HAP-1 (cell line): ENCODE data around the gene CDC42BPG.

Source experiments
- DNase-seq, 2 experiments: peaks; one replicate each; pipeline ENCODE4 v3.0.0-alpha.2; 2016 to 2020; ENCODE audit warnings: low spot score in 2 of 2
- H3K27me3 ChIP-seq: fragments of 250-450 bp; sonication (Bioruptor Pico); 2 replicates; pipeline ENCODE4 v1.5.1; 2020; ENCODE audit warnings: low read depth, mild to moderate bottlenecking, moderate library complexity
- H3K36me3 ChIP-seq: fragments of 250-450 bp; sonication (Bioruptor Pico); replicated peaks from 2 replicates; pipeline ENCODE4 v1.5.1; 2020; ENCODE audit warnings: mild to moderate bottlenecking
- H3K4me1 ChIP-seq: fragments of 250-450 bp; sonication (Bioruptor Pico); 2 replicates; pipeline ENCODE4 v1.5.1; 2020; ENCODE audit warnings: mild to moderate bottlenecking
- H3K4me3 ChIP-seq: fragments of 250-450 bp; sonication (Bioruptor Pico); 2 replicates; pipeline ENCODE4 v1.5.1; 2020; ENCODE audit warnings: mild to moderate bottlenecking, moderate library complexity
- H3K9me3 ChIP-seq: fragments of 250-450 bp; sonication (Bioruptor Pico); 2 replicates; pipeline ENCODE4 v1.5.1; 2020; ENCODE audit warnings: mild to moderate bottlenecking, moderate library complexity
- in situ Hi-C: fragments of 300-500 bp; cut with MboI; formaldehyde crosslinking; loops from 3 replicates; pipeline ENCODE4 v1.14.3; 2020; ENCODE audit warnings: low sequenced_read_pairs, inconsistent platforms, mixed read lengths

Gene CDC42BPG

DNA sequence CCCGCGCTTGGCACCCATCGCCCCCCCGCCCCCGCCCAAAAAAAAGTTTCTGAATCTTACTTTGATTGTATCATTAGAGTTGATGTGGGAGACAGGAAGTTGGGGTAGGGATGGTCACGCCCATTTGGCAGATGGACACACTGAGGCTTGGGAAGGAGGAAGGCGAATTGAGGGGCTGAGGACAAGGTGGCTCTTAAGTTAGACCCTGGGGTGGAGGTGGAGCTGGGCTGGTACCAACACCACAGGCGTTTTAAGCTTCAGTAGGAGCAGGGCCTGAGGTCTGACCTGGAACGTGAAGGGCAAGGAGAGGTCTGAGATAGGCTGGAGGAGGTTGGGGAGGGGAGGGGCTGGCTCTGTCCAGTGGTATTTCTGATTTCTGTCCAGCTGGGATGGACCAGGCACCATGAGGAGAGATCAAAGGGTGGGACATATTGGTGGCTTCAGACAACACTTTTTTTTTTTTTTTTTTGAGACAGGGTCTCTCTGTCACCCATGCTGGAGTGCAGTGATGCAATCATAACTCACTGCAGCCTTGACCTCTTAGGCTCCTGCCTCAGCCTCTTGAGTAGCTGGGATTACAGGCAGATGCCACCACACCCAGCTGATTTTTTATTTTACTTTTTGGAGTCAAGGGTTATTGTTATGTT, 799 bp upstream of the CDC42BPG start:
- Histone ChIP-seq H3K9me3 (no peaks in the 10 kb centered on the region), H3K36me3 (no peaks in the 10 kb centered on the region), H3K4me3 (peak overlapping the region; percentile 50), H3K4me1 (peaks cover 15% of the 10 kb centered on the region), H3K27me3 (no peaks in the 10 kb centered on the region)
- DNase-seq: no peak
- in situ Hi-C loops: loop anchor here (5.0 to 10.0 kb wide), 2 partner anchors 47 to 270 kb away; partner anchors contain the start of genes TM7SF2 and ZNHIT2

DNA sequence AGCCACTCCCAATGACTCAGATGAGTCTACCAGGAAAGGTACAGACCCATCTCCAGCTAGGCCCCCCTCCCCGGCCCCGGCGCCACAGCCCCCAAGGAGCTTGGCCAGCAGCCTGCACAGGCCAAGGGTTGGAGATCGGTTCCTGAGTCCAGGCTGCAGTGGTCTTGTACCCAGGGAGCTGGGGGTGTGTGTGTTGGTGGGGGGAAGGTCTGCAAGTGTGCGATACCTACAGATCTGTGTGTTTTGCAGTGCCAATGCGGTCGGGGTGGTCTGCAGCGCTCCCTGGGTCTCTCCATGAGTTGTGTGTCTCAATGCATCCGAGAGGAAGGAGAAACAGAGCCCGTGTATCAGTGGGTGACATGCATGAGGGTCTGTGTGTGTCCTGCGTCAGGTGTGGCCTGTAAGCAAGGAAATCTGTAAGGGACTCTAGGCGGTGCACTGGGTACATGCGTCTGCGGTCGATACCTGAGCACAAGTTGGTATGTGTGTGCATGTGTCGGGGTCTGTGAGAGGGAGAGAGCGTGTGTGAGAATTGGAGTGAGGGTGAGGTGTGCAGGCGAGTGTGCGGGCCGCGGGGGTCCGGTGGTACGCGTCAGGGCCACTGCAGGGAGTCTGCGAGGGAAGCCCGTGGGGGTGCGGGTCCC, 645 bp downstream of the CDC42BPG start:
- no peak for DNase-seq
- peak overlapping the region; percentile 50 for H3K4me3 ChIP-seq
- in situ Hi-C loops: loop anchor here (10.0 kb wide), 1 partner anchor 271 kb away; the partner anchor contains the start of genes TM7SF2 and ZNHIT2
- no peaks in the 10 kb centered on the region for H3K27me3 ChIP-seq
- no peaks in the 10 kb centered on the region for H3K9me3 ChIP-seq
- peaks cover 15% of the 10 kb centered on the region for H3K4me1 ChIP-seq
- no peaks in the 10 kb centered on the region for H3K36me3 ChIP-seq

DNA sequence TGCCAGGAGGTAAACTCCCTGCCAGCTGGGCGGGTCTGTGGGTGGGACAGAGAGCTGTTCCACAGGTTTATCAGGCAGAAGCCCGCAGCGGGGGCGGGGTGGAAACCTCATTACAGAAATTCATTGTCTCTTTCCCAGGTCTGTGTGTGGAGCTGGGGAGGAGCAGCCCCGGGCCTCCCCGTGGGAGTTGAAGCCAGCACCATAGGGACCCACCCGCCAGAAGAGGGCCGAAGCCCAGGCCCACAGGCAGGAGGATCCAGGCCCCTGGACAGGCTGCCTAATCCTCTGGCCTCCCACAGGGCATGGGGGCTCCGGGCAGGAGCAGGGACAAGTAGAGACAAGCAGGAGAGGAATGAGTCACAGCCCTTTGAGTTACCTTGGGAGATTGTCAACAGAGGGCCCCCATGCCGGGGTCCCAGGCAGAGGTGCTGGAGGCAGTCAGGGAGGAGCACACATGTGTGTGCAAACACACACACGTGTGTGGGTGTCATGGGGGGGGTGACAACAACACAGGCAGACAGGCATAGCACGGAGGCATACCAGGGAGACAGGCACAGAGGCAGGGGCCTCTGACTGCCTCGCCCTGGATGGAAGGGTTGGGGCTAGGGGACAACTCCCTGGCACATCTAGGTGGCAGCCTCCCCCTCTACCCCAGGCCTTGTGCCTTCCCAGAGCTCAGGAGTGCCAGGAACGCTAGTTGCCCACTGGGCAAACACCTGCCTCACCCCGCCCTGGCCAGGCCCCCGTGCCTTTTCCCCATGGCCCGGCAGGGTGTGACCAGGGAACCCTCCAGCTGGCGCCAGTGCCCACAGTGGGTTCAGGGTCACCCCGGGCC, 1.4 kb downstream of the CDC42BPG start:
- peak in 1 of 2 experiments; percentile 49 for DNase-seq
- peaks cover 15% of the 10 kb centered on the region for H3K4me1 ChIP-seq
- H3K36me3 ChIP-seq: no peaks in the 10 kb centered on the region
- H3K9me3 ChIP-seq: no peaks in the 10 kb centered on the region
- no peak overlapping the region for H3K4me3 ChIP-seq
- H3K27me3 ChIP-seq: no peaks in the 10 kb centered on the region
- in situ Hi-C loops: loop anchor here (10.0 kb wide), 1 partner anchor 272 kb away; the partner anchor contains the start of genes TM7SF2 and ZNHIT2

DNA sequence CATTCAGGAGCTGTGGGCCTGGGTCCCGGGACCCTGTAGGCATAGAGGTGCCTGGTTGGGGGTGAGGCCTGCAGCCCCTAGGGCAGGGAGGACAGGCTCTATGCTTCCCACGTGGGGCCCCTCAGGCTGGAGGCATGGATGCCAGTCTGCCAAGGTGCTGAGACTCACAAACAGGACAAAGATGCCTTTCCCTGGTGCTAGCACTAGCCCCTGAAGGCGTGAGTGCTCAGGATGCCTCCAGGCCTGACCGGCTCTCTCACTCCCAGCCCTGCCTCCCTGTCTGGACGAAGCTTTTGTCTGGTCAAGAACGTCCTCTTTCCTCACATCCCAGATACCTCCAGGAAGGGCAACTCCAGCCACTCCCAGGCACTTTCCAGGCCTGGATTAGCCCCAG, 2.1 kb downstream of the CDC42BPG start:
- Histone ChIP-seq H3K4me3 (no peak overlapping the region), H3K27me3 (no peaks in the 10 kb centered on the region), H3K36me3 (no peaks in the 10 kb centered on the region), H3K9me3 (no peaks in the 10 kb centered on the region), H3K4me1 (peaks cover 15% of the 10 kb centered on the region)
- DNase-seq: no peak
- in situ Hi-C loops: loop anchor here (10.0 kb wide), 1 partner anchor 272 kb away; the partner anchor contains the start of genes TM7SF2 and ZNHIT2

DNA sequence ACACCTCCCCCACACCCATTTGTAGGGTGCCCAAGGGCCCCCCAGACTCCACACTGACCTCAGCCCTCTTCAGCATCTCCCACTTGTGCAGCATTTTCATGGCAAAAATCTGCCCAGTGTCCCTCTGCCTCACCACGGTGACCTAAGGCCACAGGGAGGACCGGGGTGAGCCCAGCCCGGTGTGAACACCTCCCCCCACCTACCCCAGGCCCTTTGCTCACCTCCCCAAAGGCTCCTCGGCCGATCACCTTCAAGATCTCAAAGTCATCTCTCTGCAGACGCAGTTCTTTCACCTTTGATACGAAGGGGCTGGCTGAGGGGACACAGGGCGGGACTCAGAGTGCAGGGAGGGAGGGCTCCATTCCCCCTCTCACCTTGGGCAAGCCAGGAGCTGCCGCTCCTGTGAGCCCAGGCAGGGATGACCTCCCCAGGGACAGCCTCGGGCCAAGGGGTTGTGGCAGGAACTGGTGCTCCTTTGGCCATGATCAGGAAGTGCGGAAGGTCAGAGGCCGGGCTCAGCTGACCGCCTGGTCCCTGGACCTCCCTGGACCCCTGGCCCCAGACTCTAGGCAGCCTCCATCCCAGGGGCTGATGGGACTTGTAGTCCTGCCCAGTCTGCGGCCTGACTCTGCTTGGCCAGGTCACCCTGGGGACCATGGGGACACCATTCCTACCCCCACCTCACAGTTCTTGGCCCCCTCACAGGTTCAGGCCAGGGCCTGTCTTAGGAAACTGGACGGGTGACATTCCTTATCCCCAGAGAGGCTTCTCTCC, 2.7 kb downstream of the CDC42BPG start:
- no peak for DNase-seq
- in situ Hi-C loops: loop anchor here (10.0 kb wide), 1 partner anchor 273 kb away; the partner anchor contains the start of genes TM7SF2 and ZNHIT2
- no peak overlapping the region for H3K4me3 ChIP-seq
- H3K36me3 ChIP-seq: no peaks in the 10 kb centered on the region
- H3K27me3 ChIP-seq: no peaks in the 10 kb centered on the region
- peaks cover 15% of the 10 kb centered on the region for H3K4me1 ChIP-seq
- no peaks in the 10 kb centered on the region for H3K9me3 ChIP-seq

DNA sequence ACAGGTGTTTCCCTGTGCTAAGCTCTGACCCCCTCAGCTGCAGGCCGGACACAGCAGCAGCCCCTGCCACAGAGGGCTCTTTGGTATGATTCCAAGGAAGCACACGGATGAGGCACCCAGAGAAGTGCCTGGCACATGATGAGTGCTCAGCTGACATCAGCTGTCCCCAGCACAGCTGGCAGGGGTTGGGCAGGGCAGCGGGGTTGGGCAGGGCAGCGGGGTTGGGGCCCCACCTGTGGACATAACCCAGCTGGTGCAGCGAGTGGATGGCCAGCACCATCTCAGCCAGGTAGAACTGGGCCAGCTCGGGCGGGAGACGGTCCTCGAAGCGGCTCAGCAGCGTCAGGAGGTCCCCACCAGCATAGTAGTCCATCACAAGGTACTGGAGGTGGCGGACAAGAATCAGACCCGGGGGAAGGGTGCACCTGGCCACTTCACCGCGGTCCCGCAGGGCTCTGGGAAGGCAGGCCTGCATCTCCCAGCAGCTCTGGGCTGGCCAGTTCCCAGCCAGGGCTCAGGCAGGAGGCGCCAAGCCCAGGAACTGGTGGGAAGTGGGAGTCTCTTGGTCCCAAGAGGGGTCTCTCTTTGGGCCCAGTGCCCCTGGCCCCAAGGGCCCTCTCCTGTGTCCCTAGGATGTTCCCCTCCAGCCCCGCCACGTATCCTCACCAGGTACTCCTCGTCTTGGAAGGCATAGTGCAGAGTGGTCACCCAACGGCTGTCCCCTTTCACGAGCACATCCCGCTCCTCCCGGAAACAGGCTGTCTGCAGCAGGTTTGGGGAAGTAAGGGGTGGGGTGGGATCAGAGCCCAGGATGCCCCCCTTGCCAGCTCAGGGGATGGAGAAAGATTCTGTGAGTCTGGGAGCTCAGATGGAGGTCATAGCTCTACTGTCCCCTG, 4.3 kb downstream of the CDC42BPG start:
- DNase-seq: no peak
- in situ Hi-C loops: loop anchor here (10.0 kb wide), 1 partner anchor 275 kb away; the partner anchor contains the start of genes TM7SF2 and ZNHIT2
- Histone ChIP-seq H3K4me1 (peaks cover 15% of the 10 kb centered on the region), H3K36me3 (no peaks in the 10 kb centered on the region), H3K27me3 (no peaks in the 10 kb centered on the region), H3K4me3 (no peak overlapping the region), H3K9me3 (no peaks in the 10 kb centered on the region)

DNA sequence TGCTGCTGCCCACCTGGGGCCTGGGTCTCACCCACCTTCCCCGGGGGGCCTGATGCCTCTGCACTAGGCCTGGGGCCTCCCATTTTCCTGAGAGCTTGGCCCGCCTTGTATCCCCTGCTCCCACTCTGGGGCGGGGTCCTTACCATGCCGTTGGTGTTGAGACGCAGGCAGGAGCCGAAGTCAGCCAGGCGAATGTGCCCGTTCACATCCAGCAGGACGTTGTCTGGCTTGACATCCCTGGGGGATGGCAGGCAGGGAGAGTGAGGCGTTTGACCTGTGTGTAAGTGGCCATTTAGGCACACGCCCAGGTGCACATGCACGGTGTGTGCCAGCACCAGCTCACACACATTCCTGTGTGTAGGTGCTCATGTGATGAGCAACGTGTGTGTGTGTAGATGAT, 5.1 kb downstream of the CDC42BPG start:
- no peaks in the 10 kb centered on the region for H3K9me3 ChIP-seq
- H3K4me3 ChIP-seq: no peak overlapping the region
- DNase-seq: no peak
- H3K4me1 ChIP-seq: peaks cover 15% of the 10 kb centered on the region
- no peaks in the 10 kb centered on the region for H3K36me3 ChIP-seq
- H3K27me3 ChIP-seq: no peaks in the 10 kb centered on the region
- in situ Hi-C loops: no loop called here

DNA sequence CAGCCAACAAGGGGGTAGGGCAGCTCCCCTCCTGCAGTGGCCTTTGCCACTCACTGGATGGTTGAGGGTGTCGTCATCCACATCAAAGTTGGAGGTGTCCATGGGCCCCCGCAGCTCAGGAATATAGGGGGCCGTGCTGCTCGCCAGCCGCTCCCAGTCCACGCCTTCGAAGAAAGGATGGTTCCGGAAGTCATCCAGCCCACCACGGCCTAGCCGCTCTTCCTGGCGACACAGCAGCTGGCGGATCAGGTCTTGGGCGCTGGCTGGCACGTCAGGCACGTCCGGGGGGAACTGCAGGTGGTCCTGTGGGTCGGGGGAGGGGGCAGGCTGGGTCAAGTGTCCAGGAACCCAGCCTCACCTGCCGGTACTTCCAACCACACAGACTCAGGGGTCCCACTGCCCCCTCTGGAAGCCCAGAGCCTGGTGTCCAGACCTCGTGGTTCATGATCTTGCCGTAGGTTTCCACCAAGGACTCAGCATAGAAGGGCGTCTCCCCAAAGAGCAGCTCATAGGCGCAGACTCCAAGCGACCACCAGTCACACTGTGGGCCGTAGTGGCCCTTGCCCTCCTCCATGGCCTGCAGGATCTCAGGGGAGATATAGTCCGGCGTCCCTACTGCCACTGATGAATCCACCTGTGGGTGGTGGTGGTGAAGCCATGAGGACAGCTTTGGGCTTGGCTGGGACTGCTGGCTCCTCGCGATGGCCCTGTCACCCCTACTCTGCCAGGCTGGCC, 5.7 kb downstream of the CDC42BPG start:
- H3K9me3 ChIP-seq: no peaks in the 10 kb centered on the region
- H3K27me3 ChIP-seq: no peaks in the 10 kb centered on the region
- no peak for DNase-seq
- no peak overlapping the region for H3K4me3 ChIP-seq
- peaks cover 11% of the 10 kb centered on the region for H3K4me1 ChIP-seq
- no peaks in the 10 kb centered on the region for H3K36me3 ChIP-seq
- in situ Hi-C loops: no loop called here

DNA sequence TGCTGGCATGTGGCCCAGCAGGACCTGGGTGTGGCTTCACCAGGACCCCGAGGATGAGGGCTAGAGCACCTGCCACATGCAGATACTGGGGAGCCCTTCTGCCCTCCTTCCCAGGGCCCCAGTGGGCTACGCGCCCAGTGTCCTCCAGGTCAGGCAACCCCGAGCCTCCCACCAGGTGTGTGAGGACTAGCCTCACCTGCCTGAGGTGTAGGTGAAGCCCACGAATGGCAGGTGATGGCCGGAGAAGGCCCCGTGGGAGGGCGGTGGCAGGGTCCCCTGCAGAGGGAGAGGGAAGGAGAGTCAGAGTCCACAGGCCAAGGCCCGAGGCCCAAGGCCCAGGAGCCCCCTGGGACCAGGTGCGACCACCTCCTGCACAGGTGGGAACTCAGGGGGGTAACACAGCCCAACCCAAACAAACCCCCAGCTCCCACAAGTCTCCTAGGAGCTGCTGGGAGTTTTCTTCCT, 6.5 kb downstream of the CDC42BPG start:
- no peak overlapping the region for H3K4me3 ChIP-seq
- H3K36me3 ChIP-seq: no peaks in the 10 kb centered on the region
- peaks cover 2% of the 10 kb centered on the region for H3K4me1 ChIP-seq
- no peak for DNase-seq
- no peaks in the 10 kb centered on the region for H3K9me3 ChIP-seq
- H3K27me3 ChIP-seq: no peaks in the 10 kb centered on the region
- in situ Hi-C loops: no loop called here

DNA sequence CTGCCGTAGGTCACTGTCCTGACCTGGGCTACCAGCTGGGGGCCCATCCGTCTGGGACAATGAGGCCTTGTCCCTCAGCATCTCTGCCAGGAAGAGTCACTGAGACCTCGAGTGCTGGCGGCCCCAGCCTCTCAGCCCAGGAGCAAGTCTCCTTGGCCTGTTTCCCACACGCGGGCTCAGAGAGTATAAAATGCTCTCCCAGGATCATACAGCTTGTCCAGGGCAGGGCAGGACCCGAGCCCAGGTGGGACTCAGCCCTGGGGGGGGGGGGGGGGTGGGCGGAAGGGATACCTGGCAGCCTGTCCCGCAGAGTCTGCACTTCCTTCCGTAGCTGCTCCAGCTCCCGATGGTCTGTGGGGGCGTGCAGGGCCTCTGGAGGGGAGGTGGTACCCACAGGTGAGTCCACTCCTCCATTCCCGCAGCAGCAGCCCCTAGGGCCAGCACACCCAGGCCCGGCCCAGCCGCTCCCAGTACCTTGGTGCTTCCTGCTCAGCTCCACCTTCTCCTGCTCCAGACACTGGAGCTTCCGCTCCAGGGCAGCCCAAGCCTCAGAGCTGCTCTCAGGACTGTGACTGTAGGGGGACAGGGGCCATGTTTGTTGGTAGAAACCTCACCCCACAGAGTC, 7.9 kb downstream of the CDC42BPG start:
- in situ Hi-C loops: no loop called here
- no peaks in the 10 kb centered on the region for H3K36me3 ChIP-seq

DNA sequence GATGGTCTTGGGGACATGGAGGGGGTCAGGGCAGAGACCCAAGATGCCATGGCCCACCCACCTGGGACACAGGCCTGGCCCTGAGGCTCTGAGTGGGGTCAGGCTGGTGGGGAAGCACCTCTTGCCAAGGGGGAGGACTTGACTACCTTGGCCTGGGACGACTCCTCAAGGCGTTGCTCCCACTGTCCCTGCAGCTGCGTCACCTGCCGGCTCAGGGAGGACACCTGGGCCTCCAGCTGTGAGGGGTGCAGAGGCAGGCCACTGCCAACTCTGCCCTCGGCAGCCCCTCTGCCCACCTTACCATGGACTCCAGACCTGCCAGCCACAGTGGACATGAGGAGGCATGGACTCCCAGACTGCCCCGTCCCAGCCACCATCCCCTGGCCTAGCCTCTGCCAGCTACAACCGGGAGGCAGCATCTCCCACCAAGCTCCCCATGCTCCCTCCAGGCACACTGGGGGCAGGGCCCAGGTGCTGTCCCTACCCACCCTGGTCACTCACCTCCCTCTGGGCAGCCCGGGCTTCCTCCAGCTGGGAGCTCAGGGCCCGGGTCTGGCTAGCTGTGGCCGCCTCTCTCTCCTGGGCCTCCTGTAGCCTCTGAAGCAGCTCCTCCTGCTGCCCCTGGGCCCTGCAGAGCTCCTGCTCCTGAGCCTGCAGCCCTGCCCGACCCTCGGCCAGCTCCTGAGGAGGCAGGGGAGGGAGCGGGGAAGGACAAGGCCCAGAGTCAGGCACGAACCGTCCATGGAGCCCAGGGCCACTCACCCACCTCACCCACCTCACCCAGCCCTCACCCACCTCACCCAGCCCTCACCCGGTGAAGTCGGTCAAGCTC, 8.6 kb downstream of the CDC42BPG start:
- H3K36me3 ChIP-seq: no peaks in the 10 kb centered on the region

More for the DNA sequence above, 7.9 kb downstream of the CDC42BPG start:
- no peaks in the 10 kb centered on the region for H3K9me3 ChIP-seq
- no peaks in the 10 kb centered on the region for H3K4me1 ChIP-seq
- no peaks in the 10 kb centered on the region for H3K27me3 ChIP-seq
- DNase-seq: no peak
- H3K4me3 ChIP-seq: no peak overlapping the region

More for the DNA sequence above, 8.6 kb downstream of the CDC42BPG start:
- no peak for DNase-seq
- Histone ChIP-seq H3K27me3 (no peaks in the 10 kb centered on the region), H3K9me3 (no peaks in the 10 kb centered on the region), H3K4me1 (no peaks in the 10 kb centered on the region), H3K4me3 (no peak overlapping the region)
- in situ Hi-C loops: no loop called here
